Subcutaneous adipose tissue (tissue), 4 donors: ENCODE measurements around the gene MPST. TPM values are rescaled to one million over a fixed set of nuclear protein-coding genes. Genes with fewer than 3 reads are reported as not detected.

ENCODE experiments used
- total RNA-seq, 4 donors: library from RNA; depleted of rRNA; stranded (reverse); fragments of >200 nt; gene quantifications; one replicate each; pipeline ENCODE4 v1.1.0, GENCODE V29; 2016
- TF ChIP-seq, protein P1 (sequence below): fragments of 450-650 bp; IDR thresholded peaks from one replicate; pipeline ENCODE4 v1.5.1; 2016; ENCODE audit warnings: low read depth, mild to moderate bottlenecking, control low read depth, antibody characterized with exemption, moderate library complexity

MPST gene
- total RNA-seq, 4 donors from 2014 or later: 61.1 to 320 (median 149) TPM

DNA sequence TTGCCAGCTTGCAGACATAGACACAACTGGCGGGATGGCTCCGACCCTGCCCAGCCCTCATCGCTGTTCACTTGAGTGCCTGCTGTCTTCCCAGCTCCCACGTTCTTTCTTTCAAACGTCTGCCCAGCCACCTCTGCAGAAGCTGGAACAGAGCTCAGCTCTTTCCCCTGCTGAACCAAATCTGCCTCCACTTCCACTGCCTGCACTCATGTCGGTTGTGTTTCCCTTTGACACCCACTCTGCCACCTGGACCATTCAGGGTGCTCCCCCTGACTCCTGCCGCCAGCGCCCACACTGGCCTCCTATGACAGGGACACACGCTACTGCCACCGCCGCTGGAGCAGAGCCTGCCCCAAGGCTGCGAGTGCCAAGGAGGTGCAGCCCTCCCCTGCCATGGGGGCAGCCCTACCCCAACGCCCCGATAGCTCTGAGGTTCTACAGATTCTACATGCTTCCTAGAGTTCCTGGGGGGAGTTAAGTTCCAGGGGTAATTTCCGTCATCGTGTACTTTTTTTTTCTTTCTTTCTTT lies 38.2 kb upstream of the MPST start:
- TF ChIP-seq, protein P1, sequence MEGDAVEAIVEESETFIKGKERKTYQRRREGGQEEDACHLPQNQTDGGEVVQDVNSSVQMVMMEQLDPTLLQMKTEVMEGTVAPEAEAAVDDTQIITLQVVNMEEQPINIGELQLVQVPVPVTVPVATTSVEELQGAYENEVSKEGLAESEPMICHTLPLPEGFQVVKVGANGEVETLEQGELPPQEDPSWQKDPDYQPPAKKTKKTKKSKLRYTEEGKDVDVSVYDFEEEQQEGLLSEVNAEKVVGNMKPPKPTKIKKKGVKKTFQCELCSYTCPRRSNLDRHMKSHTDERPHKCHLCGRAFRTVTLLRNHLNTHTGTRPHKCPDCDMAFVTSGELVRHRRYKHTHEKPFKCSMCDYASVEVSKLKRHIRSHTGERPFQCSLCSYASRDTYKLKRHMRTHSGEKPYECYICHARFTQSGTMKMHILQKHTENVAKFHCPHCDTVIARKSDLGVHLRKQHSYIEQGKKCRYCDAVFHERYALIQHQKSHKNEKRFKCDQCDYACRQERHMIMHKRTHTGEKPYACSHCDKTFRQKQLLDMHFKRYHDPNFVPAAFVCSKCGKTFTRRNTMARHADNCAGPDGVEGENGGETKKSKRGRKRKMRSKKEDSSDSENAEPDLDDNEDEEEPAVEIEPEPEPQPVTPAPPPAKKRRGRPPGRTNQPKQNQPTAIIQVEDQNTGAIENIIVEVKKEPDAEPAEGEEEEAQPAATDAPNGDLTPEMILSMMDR: no peak

DNA sequence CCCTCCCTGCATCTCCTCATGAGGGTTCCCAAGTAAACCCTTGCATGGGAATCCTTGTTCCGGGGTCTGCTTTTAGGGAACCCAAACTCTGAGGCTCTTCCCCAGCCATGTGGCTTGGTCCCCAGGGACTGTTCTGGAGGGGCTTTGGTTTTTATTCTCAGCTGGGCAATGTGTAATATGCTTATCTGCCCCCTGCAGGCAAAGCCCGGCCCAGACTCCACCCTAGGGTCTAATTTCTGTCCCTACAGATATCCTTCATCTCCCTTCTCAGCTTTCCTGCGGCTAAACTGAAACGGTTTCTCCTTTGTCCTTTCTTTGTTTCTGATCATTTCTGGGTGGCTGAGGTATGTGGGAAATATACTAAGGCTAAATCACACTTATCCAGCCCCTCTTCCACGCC lies 37.4 kb upstream of the MPST start:
- TF ChIP-seq, protein P1: no peak

DNA sequence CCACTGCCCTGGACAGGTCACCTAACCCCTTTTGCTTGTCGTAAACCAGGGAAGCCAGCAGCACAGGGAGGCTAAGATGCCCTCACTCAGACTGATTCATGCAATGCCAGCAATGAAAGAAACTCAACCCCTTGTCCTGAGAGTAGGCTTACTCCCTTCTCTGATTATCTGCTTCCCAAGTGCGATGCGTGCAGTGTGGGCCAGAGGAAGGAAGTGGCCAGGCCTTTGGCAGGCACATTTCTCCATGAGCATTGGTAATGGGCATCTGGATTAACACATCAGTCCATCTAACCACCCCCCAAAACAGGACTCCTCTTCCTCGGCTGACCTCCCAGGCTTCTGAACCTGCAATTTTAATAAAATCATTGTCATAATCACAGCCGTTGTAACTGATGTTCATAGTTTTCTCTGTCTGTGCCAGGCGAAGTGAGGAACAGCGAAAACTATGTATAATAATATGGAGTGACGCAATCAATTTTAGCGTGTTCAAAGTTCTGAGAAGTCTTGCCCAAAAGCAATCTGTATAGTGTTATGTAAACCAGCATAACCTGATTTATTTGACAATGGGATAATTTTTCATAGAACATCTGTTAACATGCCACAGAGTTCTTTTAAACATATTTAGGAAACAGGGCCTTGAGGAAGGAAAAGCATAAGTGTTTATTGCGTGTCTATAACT lies 34.2 kb upstream of the MPST start:
- TF ChIP-seq, protein P1: no peak

DNA sequence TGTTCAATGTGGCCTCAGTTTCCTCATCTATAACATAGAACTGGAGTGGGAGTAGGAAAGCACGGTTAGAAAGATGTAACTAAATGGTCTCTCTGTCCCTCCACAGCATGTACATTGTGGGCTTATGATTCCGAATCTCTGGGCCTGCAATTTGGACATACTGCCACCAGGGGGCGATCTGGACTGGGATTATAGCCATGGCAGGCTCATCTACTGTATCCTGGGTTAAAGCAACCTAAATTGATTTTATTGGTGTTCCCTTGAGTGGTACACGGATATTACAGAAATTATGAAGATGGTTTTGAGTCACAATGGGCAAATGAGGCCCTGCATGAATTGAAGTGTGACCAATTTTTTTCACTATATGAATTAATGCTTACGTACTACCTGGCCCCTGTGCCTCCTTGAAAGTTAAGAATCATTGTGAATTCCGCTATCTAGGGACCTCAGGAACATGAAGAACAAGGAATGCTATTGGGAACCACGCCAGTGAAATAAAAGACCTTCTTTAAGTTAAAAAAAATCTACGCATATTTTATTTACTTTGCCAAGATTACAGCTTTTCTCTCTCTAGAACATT lies 33.2 kb upstream of the MPST start:
- TF ChIP-seq, protein P1: no peak

DNA sequence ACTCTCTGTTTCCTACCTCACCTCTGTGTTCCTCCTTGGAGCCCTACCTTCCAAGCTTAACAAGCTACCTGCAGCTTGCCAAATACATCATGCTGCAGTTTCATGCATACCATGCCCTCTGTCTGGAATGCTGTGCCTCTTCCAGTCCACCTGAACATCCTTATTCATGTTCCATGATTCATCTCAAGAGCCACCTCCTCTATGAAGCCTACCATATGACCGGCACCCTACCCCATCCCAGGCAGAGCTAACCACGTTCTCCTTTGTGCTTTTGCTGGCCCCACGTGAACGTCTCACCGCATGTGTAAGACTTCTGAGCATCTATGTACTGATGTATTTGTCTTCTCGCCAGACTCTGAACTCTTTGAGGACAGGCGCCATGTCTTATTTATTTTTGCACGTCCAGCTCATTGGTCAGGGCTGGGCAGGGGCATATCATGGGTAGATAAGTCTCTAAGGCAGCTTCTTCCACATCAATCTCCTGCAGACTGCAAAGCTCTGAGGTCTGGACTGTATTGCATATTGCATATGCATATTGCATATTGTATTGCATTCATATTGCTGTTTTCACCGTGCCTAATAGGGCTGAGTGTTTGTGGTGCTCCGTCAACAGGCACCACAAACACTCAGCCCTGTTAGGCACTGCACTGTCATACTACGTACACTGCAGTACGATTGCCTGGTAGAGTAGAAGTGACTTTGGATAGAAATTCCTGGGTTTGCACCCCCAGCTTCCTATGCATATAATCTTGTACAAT lies 31.3 kb upstream of the MPST start:
- TF ChIP-seq, protein P1: no peak

DNA sequence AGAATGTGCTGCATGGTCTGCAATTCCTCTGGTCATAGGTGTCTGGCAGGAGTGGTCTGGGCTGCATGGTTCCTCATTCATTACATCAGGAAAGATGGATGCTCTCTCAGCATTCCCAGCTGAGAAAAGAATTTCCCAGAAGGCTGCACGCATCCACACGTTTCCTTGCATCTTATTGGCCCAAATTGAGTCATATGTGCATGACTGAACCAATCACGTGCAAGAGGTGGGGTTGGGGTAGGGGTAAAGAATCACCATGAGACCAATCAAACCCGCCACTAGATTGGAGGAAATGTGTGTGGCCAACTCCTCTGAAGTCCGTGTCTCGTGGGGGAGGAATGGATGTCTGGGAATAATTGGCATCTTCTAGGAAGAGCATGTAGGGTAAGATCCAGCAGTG lies 29.1 kb upstream of the MPST start:
- TF ChIP-seq, protein P1: no peak

DNA sequence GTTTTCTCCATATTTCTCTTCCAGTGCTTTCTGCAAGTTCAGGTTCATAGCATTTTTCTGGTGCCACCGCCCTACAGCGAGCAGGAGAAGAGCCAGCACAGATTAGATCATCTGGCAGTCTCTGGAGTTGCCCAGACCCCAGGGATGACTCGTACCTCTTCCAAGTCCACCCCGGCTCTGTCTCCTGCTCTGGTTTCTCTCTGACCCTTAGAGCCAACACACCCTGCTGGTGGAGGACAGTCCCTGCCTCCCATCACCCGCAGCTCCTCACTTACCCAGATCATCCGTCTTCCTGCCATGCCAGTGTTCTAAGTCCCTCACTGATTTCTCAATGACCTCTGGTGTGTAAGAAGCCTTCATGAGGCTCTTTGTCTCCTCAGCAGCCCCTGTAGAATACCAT lies 28.3 kb upstream of the MPST start:
- TF ChIP-seq, protein P1: no peak
